ENCODE data around the gene SNX17.

GRCh38 chr2:27370816-27371620 lies 602 bp downstream of the SNX17 start:
- TF ChIP-seq CTCF (IDR thresholded peaks at IDR 0.05) (no peak), POLR2A (IDR thresholded peaks at IDR 0.05) (no peak)

All from thyroid gland (tissue), 4 donors.